ENCODE results near the gene C20orf204. TPM values are rescaled to one million over a fixed set of nuclear protein-coding genes. Genes with fewer than 3 reads are reported as not detected.

Gene C20orf204
- total RNA-seq, 2 donors from 2014 or later, result 2.4 to 6.3 TPM

DNA sequence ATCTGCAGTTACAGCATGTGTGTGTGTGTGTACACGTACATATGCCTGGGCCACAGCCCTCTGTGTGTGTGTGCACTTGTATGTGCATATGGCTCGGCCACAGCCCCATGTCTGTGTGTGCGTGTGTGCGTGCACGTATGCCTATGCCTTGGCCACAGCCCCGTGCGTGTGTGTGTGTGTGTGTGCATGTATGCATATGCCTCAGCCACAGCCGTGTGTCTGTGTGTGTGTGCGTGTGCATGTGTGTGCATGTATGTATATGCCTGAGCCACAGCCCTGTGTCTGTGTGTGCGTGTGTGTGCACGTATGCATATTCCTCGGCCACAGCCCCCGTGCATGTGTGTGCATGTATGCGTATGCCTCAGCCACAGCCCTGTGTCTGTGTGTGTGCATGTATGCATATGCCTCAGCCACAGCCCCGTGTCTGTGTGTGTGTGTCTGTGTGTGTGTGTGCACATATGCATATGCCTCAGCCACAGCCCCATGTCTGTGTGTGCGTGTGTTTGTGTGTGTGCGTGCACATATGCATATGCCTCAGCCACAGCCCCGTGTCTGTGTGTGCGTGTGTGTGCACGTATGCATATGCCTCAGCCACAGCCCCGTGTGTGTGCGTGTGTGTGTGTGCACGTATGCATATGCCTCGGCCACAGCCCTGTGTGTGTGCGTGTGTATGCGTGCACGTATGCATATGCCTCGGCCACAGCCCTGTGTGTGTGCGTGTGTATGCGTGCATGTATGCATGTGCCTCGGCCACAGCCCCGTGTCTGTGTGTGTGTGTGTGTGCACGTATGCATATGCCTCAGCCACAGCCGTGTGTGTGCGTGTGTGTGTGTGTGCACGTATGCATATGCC is 14.6 kb upstream of the C20orf204 start:
- H3K9me3 Mint-ChIP-seq, result no peaks in the 10 kb centered on the region

GRCh38 chr20:64022671-64023360 is 13.2 kb upstream of the C20orf204 start:
- H3K27me3 Mint-ChIP-seq, result no peaks in the 10 kb centered on the region
- DNase-seq (ENCODE audit: low spot score) (no peak), ATAC-seq (no peak)
- H3K4me1 Mint-ChIP-seq (ENCODE audit: low read depth in 2 of 2), result peaks cover 0 to 4% of the 10 kb centered on the region in 2 donors
- no peak overlapping the region for H3K27ac Mint-ChIP-seq
- no peaks in the 10 kb centered on the region for H3K9me3 Mint-ChIP-seq
- peaks cover under 1% of the 10 kb centered on the region for H3K36me3 Mint-ChIP-seq
- no peak overlapping the region for H3K4me3 Mint-ChIP-seq

More for the DNA sequence above, 14.6 kb upstream of the C20orf204 start:
- H3K27ac Mint-ChIP-seq, result no peak overlapping the region
- DNase-seq (ENCODE audit: low spot score) (no peak), ATAC-seq (no peak)
- peaks cover 0 to 4% of the 10 kb centered on the region in 2 donors for H3K4me1 Mint-ChIP-seq (ENCODE audit: low read depth in 2 of 2)
- no peaks in the 10 kb centered on the region for H3K27me3 Mint-ChIP-seq
- H3K4me3 Mint-ChIP-seq, result no peak overlapping the region
- H3K36me3 Mint-ChIP-seq, result peaks cover 6% of the 10 kb centered on the region

DNA sequence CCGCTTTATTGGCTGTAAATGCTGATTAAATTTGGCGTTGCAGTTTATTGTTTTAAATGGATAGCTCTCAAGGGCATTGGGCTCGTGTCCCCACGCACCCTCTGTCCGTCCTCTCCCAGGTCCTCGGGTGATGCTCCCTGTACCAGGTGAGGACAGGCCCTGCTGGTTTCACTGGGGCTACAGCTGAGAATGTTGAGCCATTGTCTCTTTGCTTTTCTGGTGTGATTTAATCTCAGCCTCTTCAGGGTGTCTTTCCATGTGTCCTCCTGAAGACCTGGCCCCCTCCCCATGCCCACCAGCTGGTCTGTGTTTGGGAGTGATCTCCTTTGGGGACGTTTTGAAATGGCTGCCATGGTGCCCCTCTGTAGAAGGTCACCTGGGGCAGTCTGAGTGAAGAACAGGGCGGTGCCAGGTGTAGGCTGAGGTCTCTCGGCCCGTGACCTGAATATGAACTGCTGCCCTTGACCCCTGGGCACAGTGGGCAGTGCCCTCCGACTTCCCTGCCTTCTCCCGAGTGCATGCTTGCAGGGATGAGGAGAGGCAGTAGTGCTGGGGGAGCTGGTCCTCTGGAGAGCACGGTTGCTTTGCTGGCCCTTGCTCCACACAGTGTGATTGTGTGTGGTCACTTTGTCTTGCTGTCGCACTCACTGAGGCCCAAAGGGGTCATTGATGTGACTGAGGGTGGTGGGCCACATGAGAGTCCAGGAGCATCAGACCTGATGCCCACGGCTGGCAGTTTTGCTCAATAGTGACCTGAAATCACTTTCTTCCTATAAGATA is 12.4 kb upstream of the C20orf204 start:
- H3K27ac Mint-ChIP-seq, result no peak overlapping the region
- H3K4me1 Mint-ChIP-seq (ENCODE audit: low read depth in 2 of 2), result peaks cover 0 to 4% of the 10 kb centered on the region in 2 donors
- no peaks in the 10 kb centered on the region for H3K9me3 Mint-ChIP-seq
- no peaks in the 10 kb centered on the region for H3K27me3 Mint-ChIP-seq
- ATAC-seq (no peak), DNase-seq (ENCODE audit: low spot score) (no peak)
- no peak overlapping the region for H3K4me3 Mint-ChIP-seq
- no peaks in the 10 kb centered on the region for H3K36me3 Mint-ChIP-seq

DNA sequence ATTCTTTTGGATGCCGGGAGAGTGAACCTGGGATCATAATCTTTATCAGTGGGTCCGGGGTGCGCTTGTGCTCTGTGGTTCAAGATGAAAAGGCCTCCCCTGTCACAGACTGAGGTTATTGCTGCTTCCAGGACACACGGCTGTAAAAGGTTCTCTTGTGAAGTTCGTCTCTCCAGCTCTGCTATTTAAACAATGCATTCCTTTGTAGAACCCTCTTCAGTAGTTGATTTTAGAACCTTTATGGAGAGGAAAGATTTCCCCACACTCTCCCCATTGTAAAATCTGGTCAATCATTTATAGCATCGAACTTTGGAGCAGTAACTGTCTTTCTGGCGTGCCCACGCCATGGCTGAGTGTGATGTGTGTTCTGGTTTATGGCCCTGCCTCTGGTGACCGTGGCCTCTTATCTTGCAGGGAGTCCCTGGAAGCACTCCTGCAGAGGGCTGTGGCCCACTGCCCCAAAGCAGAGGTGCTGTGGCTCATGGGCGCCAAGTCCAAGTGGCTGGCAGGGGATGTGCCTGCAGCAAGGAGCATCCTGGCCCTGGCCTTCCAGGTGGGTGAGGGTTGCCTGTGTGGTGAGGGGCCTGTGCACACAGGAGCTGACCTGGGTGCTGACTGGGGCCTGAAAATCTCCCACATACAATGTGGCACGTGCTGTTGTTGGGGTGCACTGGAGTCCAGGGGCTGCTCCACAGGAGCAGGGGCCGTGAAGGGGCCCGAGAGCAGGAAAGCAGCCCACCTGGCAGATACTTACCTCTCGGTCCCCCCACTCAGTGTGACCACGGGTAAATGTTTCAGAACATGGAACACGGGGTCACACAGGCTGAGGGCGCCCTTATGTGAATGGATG is 11.6 kb upstream of the C20orf204 start:
- DNase-seq (ENCODE audit: low spot score), result no peak
- no peak overlapping the region for H3K4me3 Mint-ChIP-seq

GRCh38 chr20:64025101-64025825 is 10.7 kb upstream of the C20orf204 start:
- H3K27ac Mint-ChIP-seq, result no peak overlapping the region
- ATAC-seq (no peak), DNase-seq (ENCODE audit: low spot score) (no peak)
- no peak overlapping the region for H3K4me3 Mint-ChIP-seq
- H3K27me3 Mint-ChIP-seq, result no peaks in the 10 kb centered on the region
- no peaks in the 10 kb centered on the region for H3K36me3 Mint-ChIP-seq
- no peaks in the 10 kb centered on the region for H3K9me3 Mint-ChIP-seq
- no peaks in the 10 kb centered on the region for H3K4me1 Mint-ChIP-seq (ENCODE audit: low read depth in 2 of 2)

More for the DNA sequence above, 11.6 kb upstream of the C20orf204 start:
- Mint-ChIP-seq H3K27me3 (no peaks in the 10 kb centered on the region), H3K9me3 (no peaks in the 10 kb centered on the region), H3K27ac (no peak overlapping the region), H3K36me3 (no peaks in the 10 kb centered on the region), H3K4me1 (ENCODE audit: low read depth in 2 of 2) (peaks cover 0 to 4% of the 10 kb centered on the region in 2 donors)
- no peak for ATAC-seq

- H3K36me3 Mint-ChIP-seq, result no peaks in the 10 kb centered on the region
- no peak overlapping the region for H3K4me3 Mint-ChIP-seq
- ATAC-seq, result no peak
- DNase-seq (ENCODE audit: low spot score), result no peak
- H3K9me3 Mint-ChIP-seq, result no peaks in the 10 kb centered on the region
- H3K4me1 Mint-ChIP-seq (ENCODE audit: low read depth in 2 of 2), result no peaks in the 10 kb centered on the region
- no peak overlapping the region for H3K27ac Mint-ChIP-seq
- no peaks in the 10 kb centered on the region for H3K27me3 Mint-ChIP-seq
Measured at GRCh38 chr20:64025826-64026412, 10.1 kb upstream of the C20orf204 start.

DNA sequence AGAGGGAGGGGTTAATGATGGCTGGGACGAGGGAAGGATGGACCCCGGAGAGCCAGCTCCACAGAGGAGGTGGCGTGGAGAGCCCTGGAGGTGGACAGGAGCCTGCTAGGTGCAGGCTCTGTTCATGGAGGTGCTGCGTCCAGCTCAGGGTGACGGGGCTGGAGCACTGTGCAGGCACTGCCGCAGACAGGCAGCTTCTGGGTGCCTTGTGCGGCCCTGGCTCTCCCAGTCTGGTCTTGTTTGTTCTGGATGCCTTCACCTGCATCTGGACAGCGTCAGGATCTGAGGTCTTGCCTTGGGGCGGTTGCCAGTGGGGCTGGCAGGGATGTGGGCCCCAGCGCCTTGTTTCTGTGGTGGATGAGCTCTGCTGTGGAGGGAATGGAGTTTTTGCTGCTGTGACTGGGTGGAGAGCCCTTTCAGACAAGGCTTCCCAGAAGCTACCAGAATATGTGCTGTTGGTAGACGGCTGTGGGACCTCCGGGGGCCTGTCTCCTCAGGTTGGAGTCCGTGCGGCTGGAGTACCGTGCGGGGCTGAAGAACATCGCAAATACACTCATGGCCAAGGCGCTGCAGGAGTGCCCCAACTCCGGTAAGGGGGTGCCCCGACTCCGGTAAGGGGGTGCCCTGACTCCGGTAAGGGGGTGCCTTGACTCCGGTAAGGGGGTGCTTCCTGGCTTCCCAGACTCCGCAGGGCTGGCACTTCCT is 7.8 kb upstream of the C20orf204 start:
- no peak for ATAC-seq
- Mint-ChIP-seq H3K27me3 (no peaks in the 10 kb centered on the region), H3K27ac (no peak overlapping the region), H3K4me1 (ENCODE audit: low read depth in 2 of 2) (no peaks in the 10 kb centered on the region), H3K36me3 (no peaks in the 10 kb centered on the region), H3K4me3 (no peak overlapping the region), H3K9me3 (no peaks in the 10 kb centered on the region)
- DNase-seq (ENCODE audit: low spot score), result no peak

GRCh38 chr20:64029293-64030117 is 6.5 kb upstream of the C20orf204 start:
- DNase-seq (ENCODE audit: low spot score) (no peak), ATAC-seq (no peak)
- H3K27me3 Mint-ChIP-seq, result no peaks in the 10 kb centered on the region
- peaks cover 0 to 5% of the 10 kb centered on the region in 2 donors for H3K4me1 Mint-ChIP-seq (ENCODE audit: low read depth in 2 of 2)
- H3K9me3 Mint-ChIP-seq, result no peaks in the 10 kb centered on the region
- no peaks in the 10 kb centered on the region for H3K36me3 Mint-ChIP-seq
- H3K27ac Mint-ChIP-seq, result no peak overlapping the region
- no peak overlapping the region for H3K4me3 Mint-ChIP-seq

- Mint-ChIP-seq H3K4me1 (ENCODE audit: low read depth in 2 of 2) (peaks cover 5 to 12% of the 10 kb centered on the region in 2 donors), H3K9me3 (no peaks in the 10 kb centered on the region), H3K36me3 (no peaks in the 10 kb centered on the region), H3K4me3 (no peak overlapping the region), H3K27ac (no peak overlapping the region), H3K27me3 (no peaks in the 10 kb centered on the region)
- ATAC-seq (no peak), DNase-seq (ENCODE audit: low spot score) (no peak)
Measured at GRCh38 chr20:64030371-64031134, 5.4 kb upstream of the C20orf204 start.

GRCh38 chr20:64031822-64032314 is 4.1 kb upstream of the C20orf204 start:
- no peak overlapping the region for H3K27ac Mint-ChIP-seq
- no peak for ATAC-seq
- H3K4me3 Mint-ChIP-seq, result no peak overlapping the region
- no peak for DNase-seq (ENCODE audit: low spot score)
- peaks cover 5 to 12% of the 10 kb centered on the region in 2 donors for H3K4me1 Mint-ChIP-seq (ENCODE audit: low read depth in 2 of 2)
- no peaks in the 10 kb centered on the region for H3K36me3 Mint-ChIP-seq
- no peaks in the 10 kb centered on the region for H3K9me3 Mint-ChIP-seq
- H3K27me3 Mint-ChIP-seq, result no peaks in the 10 kb centered on the region
